GM12874 (cell line): Measurements from ENCODE around the gene NMRAL1.

ENCODE experiments used
- CTCF ChIP-seq: IDR thresholded peaks from 2 replicates; pipeline ENCODE4 v1.5.1; 2011; ENCODE audit warnings: low read depth, mild to moderate bottlenecking, control low read depth, low read length, moderate library complexity; ENCODE audit not compliant: insufficient read depth

The NMRAL1 gene

DNA sequence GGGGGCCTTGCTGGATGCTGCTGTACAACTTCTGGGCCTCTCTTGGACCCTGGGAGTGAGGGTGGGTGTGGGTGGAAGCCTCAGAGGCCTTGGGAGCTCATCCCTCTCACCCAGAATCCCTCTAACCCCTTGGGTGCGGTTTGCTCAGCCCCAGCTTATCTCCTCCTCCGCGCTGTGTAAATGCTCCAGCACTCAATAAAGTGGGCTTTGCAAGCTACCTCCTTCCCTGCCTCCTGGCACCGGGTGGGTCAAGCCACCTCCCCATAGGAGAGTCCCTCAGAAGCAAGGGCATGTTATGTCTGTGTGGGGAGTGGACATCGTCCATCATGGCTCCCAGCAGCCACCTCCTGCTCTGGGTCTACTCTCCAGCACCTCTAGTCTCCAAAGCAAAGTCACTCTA is 35.7 kb upstream of the NMRAL1 start:
- no peak for TF ChIP-seq CTCF

GRCh38 chr16:4509420-4509819 is 35.0 kb upstream of the NMRAL1 start:
- no peak for TF ChIP-seq CTCF

- TF ChIP-seq CTCF = no peak
Measured at GRCh38 chr16:4508806-4509205, 34.4 kb upstream of the NMRAL1 start.

GRCh38 chr16:4507588-4508345 is 33.3 kb upstream of the NMRAL1 start:
- no peak for TF ChIP-seq CTCF

- peak; percentile 88 for TF ChIP-seq CTCF
Measured at GRCh38 chr16:4506450-4506849, 32.0 kb upstream of the NMRAL1 start.

DNA sequence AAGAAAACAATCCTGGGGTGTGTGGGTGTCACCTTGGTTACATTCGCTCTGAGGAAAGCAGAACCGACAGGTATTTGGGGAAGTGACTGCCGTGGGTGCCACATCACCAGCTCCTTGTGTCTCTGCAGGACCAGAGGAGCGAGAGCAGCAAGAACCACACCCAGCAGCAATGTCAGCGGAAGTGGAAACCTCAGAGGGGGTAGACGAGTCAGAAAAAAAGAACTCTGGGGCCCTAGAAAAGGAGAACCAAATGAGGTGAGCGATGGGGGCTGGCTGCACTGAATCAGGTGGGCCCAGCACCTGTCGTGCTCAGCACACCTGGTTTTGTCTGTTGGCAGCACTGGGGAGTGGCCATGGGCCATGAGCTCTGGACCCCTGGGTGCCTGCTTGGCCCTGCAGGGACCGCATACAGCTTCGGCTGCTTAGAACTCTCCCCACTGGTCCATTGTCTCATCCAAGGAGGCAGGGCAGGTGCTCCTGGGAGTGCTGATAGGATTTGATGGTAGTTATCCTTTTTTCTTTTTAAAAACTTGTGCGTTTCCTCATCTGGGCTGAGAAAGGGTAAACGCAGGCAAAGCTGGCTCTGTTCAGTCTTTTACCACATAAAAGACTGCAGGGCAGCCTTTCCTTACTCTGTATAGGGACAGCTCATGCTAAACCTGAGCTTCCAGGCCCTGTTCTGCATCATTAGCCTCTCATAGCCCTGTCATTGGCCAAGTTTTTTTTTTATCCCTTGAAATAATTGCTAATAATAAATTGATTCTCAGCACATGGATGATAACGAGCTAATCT is 31.1 kb upstream of the NMRAL1 start:
- TF ChIP-seq CTCF = no peak

DNA sequence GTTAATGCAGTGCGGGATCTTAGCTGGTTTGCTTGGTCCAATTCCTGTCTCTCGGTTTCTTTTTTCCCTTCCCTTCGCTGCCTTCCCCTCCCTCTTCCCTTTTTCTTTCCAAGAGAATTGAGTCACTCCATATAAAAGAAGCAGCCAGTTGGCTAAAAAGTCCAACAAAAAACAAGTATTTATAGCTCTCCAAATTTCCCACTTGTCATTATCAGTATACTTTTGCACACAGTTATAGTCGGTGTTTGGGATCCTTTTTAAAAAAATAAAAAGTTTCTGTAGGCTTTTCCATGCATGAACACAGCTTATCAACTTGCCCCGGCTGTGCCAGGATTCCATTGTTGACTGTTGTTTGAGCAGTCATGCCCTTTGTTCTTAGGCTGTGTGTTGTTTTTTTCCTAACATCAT is 26.6 kb upstream of the NMRAL1 start:
- TF ChIP-seq CTCF = no peak
